Spleen (tissue), 7 donors: ENCODE data around the gene MSI2.

Source experiments
- CTCF ChIP-seq, 11 experiments: fragments of 200-600 bp in 7 of 11; fragments of 450-650 bp in 4 of 11; sonication (generic) in 4 of 11; IDR thresholded peaks in 8 of 11; conservative IDR thresholded peaks in 3 of 11; 1 replicate in 7 of 11; 2 replicates in 4 of 11; pipeline versions ENCODE4 v1.4.0 to v1.8.0; 2016 to 2021; ENCODE audit warnings: antibody characterized with exemption in 11 of 11, inconsistent platforms in 4 of 11, mild to moderate bottlenecking in 1 of 11
- POLR2A ChIP-seq, 3 donors: fragments of 450-650 bp; IDR thresholded peaks; one replicate each; pipeline ENCODE4 v1.5.1; 2017; ENCODE audit warnings: antibody characterized with exemption in 3 of 3, mild to moderate bottlenecking in 1 of 3
- POLR2AphosphoS5 ChIP-seq, 3 donors: sonication (generic); formaldehyde crosslinking; IDR thresholded peaks; one replicate each; pipeline ENCODE4 v1.5.1; 2017; ENCODE audit warnings: antibody characterized with exemption in 3 of 3
- donor health status: DM: no; HTN: no; CAD: no; lungs with moderate emphysema.
- donor health status: DM: no; HTN: no; CAD: no.
- donor health status: DM: no; HTN: no; CAD: no.

DNA sequence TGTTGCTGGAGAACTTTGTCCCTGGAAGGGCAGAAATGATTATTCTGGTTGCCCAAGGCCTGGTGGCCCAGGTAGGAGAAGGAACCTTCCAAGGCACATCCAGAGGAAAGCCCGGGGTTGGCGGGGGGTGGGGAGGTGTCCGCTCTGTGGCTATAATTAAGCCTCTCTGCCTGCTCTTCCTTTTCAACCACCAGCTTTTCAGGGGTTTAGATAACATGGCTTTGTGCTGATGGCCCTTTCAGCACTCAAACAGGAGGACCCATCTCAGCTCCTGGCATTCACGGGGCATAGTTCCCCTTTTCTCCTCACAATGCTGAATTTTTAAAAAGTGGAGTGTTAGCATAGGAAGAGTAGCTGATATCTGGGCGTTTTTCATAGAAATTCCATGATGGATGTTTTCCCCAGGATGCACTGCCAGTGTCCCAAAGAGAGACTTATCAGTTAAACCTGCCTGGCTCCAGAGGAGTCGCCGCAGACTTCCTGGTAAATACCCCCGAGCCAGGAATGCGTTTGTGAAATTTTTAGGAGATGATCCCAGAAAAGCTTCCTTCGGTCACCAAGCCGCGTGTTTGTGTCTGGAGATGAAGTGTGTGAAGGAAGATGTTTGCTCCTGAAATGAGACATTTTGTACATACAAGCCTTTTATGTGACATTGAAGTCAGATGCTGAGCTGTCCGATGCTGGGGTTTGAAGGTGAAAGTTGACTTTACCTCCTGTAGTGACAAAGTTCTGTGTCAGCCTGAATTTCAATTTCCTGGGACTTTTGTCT, 188.5 kb downstream of the MSI2 start:
- no peak for TF ChIP-seq CTCF (IDR thresholded peaks at IDR 0.05 in 8 of 11, conservative IDR thresholded peaks at IDR 0.05 in 3 of 11)
- TF ChIP-seq POLR2A (IDR thresholded peaks at IDR 0.05) = no peak
- no peak for TF ChIP-seq POLR2AphosphoS5 (IDR thresholded peaks at IDR 0.05)
